ENCODE results near the gene ELF5.

- no peak for TF ChIP-seq CTCF (IDR thresholded peaks at IDR 0.05)
- no peak for TF ChIP-seq POLR2A (IDR thresholded peaks at IDR 0.05)
Observed at GRCh38 chr11:34524696-34525095, 11.1 kb upstream of the ELF5 start.

Measured in right lobe of liver (tissue), 4 donors.